ENCODE measurements around the gene SUV39H1.

SUV39H1 gene

DNA sequence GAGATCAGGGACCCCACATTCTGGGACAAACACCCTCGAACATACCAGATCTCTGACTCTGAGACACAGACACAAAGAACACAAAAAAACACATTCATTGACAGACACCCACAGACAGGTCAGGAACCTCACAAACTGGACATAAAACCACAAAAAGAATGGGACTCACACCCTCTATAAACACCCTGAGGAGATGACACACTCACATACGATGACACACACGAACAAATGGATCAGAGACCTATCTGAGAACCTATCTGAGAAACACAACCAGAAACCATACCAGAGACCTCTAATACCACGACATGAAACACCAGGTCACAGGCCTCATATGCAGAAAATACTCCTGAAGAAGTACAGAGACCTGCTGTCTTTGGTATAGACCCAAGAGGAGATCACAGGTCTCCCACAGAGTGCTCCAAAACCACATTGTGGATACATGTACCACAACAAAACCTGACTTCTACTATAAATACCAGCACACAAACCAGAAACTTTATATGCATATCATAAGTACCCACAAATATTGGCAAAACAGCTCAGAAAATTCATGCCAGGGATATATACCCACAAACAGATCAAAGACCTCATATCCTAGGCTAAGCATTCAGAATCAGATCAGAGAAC, 19.5 kb downstream of the SUV39H1 start:
- DNase-seq, result no peak
- TF ChIP-seq POLR2A (IDR thresholded peaks at IDR 0.05; ENCODE audit: low read length) (no peak), GATA1 (IDR thresholded peaks at IDR 0.05; ENCODE audit: low read depth, low read length) (no peak)

DNA sequence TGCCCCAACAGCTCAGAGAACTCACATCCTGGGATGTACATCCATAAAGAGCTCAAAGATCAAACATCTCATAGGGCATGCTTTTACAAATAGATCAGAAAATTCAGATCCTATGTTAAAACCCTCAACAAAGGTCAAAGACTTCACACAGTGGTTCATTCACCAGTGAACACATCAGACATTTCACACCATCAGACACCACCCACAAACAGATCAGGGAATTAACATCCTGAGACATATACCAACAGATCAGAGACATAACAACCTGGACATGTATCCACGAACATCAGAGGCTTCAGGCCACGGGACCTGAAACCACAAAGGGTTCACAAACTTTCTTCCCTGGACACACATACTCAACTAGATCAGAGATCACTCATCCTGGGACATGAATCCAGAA, 23.4 kb downstream of the SUV39H1 start:
- no peak for DNase-seq
- TF ChIP-seq POLR2A (IDR thresholded peaks at IDR 0.05; ENCODE audit: low read length) (no peak), GATA1 (IDR thresholded peaks at IDR 0.05; ENCODE audit: low read depth, low read length) (no peak)

DNA sequence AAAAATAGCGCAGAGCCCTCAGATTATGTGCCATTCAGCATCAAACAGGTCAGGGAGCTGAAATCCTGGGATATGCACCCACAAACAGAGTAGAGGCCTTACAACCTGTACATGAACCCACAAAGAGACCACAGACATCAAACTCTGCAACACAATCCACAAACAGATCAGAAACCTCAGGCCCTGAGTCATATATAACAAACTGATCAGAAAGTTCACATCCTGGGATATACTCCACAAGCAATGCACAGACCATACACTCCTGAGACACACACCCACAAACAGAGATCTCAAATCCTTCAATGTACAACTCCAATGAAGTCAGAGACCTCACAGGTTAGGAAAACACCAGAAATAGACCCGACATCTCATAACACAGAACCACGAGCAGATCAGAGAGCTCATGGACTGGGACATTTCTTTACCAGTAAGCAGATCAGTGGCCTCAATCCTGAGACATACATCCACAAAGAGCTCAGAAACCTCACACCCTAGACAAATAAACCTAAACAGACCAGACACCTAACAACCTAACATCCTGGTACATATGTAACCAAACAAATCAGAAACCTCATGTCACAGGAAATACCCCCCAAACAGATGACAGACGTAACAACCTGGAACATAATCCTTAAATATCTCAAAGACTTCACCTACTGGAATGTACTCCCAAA, 24.2 kb downstream of the SUV39H1 start:
- TF ChIP-seq GATA1 (IDR thresholded peaks at IDR 0.05; ENCODE audit: low read depth, low read length) (no peak), POLR2A (IDR thresholded peaks at IDR 0.05; ENCODE audit: low read length) (no peak)
- no peak for DNase-seq

DNA sequence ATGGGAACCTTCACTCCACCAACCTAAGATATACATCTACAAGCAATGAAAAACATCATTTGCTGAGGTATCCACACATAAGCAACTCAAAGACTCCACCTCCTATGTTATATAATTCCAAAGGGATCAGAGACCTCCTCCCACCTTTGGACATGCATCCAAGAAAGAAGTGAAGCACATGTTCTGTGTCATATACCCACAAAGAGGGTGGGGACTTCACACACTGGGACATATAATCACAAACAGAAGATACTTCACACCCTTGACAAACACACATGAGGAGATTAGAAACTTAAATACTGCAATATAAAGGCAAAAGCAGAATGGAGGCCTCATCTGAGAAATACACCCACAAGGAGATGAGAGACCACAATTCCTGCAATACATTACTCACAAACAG, 25.4 kb downstream of the SUV39H1 start:
- no peak for TF ChIP-seq POLR2A (IDR thresholded peaks at IDR 0.05; ENCODE audit: low read length)
- no peak for TF ChIP-seq GATA1 (IDR thresholded peaks at IDR 0.05; ENCODE audit: low read depth, low read length)
- no peak for DNase-seq

DNA sequence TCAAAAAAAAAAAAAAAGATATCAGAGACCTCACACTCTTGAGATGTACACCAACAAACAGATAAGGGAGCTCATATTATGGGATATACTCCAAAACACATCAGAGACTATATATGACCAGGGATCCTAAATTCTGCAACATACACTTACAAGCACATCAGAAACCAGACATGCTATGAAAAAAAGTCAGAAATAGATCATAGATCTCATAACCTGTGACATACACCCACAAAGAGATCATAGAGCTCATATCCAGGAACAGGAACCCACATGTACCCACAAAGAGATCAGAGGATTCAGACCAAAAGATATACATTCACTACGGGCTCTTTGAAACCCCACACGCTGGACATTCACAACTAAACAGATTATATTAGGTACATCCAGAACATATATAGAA, 30.1 kb downstream of the SUV39H1 start:
- TF ChIP-seq POLR2A (IDR thresholded peaks at IDR 0.05; ENCODE audit: low read length) (no peak), GATA1 (IDR thresholded peaks at IDR 0.05; ENCODE audit: low read depth, low read length) (no peak)
- DNase-seq, result peak in 1 of 2 experiments; percentile 11

DNA sequence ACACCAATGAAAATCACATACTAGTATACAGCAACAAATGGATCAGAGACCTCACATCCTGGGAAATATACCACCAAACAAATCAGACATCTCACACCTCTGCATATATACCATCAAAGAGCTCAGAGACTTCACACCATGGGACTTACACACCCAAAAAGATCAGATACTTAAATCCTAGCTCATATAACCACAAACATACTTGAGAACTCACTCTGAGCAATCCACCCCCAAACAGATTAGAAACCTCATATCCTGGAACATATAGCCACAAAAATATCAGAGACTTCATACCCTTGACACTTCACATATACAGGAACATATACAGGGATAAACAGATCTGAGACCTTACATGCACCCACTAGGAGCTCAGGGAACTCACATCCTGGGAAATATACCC, 32.1 kb downstream of the SUV39H1 start:
- DNase-seq, result no peak

DNA sequence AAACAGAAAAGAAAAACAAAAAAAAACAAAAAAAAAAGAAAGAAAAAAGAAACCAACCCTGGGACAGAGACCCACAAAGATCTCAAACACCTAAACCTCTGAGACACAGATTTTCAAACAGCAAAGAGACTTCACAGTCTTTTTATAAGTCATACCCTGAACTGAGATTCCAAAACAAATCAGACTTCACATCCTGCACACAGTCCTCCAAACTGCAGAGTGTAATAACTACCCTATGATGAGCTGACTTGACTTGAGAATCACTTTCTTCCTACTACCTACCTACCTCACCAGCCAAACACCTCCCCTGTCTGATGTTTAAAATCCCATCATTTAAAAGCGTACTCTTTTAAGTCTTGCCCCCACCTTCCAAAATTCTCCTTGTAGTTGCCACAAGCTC, 39.8 kb downstream of the SUV39H1 start:
- TF ChIP-seq POLR2A (IDR thresholded peaks at IDR 0.05; ENCODE audit: low read length) (no peak), GATA1 (IDR thresholded peaks at IDR 0.05; ENCODE audit: low read depth, low read length) (no peak)
- no peak for DNase-seq

More for the DNA sequence above, 32.1 kb downstream of the SUV39H1 start:
- TF ChIP-seq GATA1 (IDR thresholded peaks at IDR 0.05; ENCODE audit: low read depth, low read length) (no peak), POLR2A (IDR thresholded peaks at IDR 0.05; ENCODE audit: low read length) (no peak)

DNA sequence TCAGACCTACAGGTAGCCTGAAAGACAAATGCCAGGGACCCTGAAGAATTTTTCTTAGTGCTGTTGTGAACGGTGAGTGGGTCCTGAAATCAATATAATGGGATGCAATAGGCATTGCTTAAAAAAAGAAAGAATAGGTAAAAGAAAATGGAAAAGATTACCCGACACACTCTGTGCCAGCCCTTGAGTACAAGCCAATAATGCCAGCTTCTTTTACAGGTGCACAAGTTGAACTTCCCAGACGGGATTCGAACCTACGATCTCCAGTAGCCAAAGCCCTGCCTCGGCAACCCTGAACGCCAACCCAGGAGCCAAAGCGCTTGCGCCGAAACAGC, 40.3 kb downstream of the SUV39H1 start:
- DNase-seq, result no peak
- TF ChIP-seq POLR2A (IDR thresholded peaks at IDR 0.05; ENCODE audit: low read length) (no peak), GATA1 (IDR thresholded peaks at IDR 0.05; ENCODE audit: low read depth, low read length) (no peak)

DNA sequence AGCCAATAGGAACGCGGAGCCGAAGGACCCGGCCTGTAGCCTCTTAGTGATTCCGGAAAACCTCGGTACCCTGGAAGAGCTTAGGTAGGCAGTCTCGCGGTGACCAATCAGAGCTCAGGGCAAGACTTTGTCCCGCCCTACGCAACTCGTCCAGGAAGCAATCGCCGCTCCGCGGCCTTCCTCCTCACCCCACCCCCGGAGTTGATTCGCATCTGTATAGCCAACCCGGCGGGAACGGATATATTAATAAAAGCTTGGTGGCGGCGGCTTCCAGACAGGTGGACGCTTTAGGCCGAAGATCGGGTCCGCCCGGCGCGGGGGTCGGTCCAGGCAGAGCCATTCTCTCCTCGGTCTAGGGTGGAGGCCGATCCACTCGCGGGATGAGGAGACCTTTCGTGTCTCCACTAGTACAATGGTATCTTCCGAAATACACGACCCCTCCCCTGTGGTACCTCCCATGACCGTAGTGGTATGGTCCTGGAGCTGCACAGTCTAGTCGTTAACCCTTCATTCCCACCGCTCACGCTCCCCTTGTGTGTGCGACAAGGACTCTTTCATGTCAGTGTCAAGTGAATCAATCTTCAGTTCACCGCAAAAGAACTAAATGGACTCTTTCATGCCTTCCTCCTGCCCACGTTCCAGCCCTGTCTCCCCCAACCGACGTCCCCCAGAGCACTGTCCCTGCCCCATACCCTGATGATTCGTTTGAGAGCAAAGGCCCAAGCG, 40.8 kb downstream of the SUV39H1 start:
- DNase-seq, result peak; percentile 94 to 95
- no peak for TF ChIP-seq GATA1 (IDR thresholded peaks at IDR 0.05; ENCODE audit: low read depth, low read length)
- TF ChIP-seq POLR2A (IDR thresholded peaks at IDR 0.05; ENCODE audit: low read length), result peak; percentile 74

DNA sequence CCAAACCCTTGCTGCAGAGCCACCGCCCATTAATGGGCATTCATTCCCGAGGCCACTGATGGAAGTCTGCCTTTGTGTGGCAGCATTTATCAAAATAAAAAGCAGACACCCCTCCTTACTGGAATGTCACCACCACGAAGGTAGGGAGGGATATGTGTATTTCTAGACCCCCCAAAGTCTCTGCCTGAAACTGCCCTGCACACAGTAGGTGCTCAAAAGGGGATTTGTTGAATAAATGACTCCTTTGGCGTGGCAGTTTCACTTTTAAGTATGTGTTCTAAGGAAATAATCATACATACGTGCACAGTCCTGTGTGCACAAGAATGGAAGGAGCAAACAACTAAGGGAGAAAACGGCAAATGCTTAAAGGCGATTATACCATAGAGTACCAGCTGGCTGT, 41.4 kb downstream of the SUV39H1 start:
- TF ChIP-seq GATA1 (IDR thresholded peaks at IDR 0.05; ENCODE audit: low read depth, low read length) (no peak), POLR2A (IDR thresholded peaks at IDR 0.05; ENCODE audit: low read length) (no peak)
- DNase-seq, result peak; percentile 21 to 31

DNA sequence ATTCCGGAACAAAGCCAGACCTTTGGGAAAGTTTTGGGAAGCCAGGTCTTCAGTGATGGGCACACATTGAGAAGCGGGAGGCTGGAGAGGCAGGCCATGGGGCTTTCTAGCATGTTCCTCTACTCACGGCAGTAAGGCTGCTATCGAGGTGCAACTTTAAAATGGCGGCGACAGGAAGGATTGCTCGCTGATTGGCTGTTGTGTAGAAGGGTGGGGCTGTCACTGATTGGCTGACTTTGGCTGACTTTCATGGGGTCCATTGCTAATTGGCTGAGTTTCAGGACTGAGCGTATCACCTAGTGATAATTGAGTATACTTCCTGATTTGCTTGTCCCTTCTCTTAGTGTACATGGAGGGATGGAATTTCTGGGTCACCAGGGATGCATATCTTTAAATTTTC, 45.3 kb downstream of the SUV39H1 start:
- DNase-seq, result no peak
- TF ChIP-seq POLR2A (IDR thresholded peaks at IDR 0.05; ENCODE audit: low read length), result no peak
- TF ChIP-seq GATA1 (IDR thresholded peaks at IDR 0.05; ENCODE audit: low read depth, low read length), result no peak

DNA sequence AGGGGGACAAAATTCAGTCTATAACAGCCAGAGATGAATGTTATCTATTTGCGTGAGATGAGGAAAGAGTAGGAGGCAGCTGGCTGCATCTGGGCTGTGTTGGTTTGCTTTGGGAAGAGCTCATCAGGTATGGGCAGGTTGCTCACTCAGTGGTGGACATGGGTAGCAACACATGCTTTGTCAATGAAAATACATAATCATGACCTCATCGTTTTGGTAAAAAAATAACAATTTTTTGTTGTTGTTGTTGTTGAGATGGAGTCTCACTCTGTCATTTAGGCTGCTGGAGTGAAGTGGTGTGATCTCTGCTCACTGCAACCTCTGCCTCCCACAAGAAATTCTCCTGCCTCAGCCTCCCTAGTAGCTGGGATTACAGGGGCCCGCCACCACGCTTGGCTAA, 48.7 kb downstream of the SUV39H1 start:
- DNase-seq, result no peak
- no peak for TF ChIP-seq POLR2A (IDR thresholded peaks at IDR 0.05; ENCODE audit: low read length)
- TF ChIP-seq GATA1 (IDR thresholded peaks at IDR 0.05; ENCODE audit: low read depth, low read length), result no peak

DNA sequence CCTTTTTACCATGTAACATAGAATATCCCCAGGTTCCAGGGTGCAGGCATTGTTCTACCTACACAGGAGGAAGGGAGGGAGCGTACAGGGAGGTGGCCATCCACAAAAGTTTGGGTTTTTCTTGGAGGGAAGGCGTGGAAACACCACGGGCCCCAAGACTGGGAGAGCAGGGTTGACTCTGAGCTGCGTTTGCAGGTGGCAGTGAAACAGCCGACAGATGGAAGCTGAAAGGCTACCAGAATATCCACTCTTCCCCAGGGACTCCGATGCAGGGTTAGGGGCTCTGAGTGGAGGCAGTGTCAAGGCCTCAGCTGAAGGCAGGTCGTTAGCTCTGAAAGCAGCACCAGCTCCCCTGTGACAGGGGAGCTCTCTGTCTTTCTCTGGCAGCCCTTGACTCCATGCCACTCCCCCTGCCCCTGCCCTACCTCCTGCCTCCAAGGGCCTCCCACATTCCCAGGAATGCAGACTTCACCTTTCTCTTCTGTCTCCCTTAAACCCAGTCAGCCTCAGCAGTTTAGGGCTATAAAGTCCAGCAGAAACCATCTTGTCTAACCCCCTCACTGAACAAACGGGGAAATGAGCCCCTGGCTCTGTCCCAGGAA, 51.0 kb downstream of the SUV39H1 start:
- DNase-seq, result no peak
- TF ChIP-seq POLR2A (IDR thresholded peaks at IDR 0.05; ENCODE audit: low read length) (no peak), GATA1 (IDR thresholded peaks at IDR 0.05; ENCODE audit: low read depth, low read length) (no peak)

DNA sequence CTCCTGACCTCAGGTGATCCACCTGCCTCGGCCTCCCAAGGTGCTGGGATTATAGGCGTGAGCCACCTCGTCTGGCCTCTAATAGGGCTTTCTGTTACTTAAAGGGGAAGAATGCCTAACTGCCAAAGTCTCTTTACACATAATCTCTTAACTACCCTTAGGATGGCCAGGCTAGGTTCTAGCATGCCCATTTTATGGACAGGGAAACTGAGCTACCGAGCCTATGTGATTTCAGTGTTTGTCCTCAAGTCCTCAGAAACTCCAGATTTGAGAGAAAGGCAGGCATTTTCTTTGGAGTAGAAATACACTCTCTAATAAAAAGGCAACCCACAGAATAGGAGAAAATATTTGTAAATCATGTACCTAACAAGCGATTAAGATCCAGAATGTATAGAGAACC, 52.6 kb downstream of the SUV39H1 start:
- TF ChIP-seq GATA1 (IDR thresholded peaks at IDR 0.05; ENCODE audit: low read depth, low read length) (no peak), POLR2A (IDR thresholded peaks at IDR 0.05; ENCODE audit: low read length) (no peak)
- no peak for DNase-seq
